ENCODE data around the gene ATP8B3.

- no peak for TF ChIP-seq CTCF (IDR thresholded peaks at IDR 0.05)
- TF ChIP-seq POLR2A (IDR thresholded peaks at IDR 0.05), result no peak
These were observed 53.9 kb downstream of the ATP8B3 start for GRCh38 chr19:1758231-1758577.
